ENCODE results near the gene SPSB1. TPM values are rescaled to one million over a fixed set of nuclear protein-coding genes. Genes with fewer than 3 reads are reported as not detected.

SPSB1 gene
- total RNA-seq, 1 experiment from 2014 or later, result 2.9 TPM

GRCh38 chr1:9395018-9395417, 102.3 kb downstream of the SPSB1 start:
- Histone ChIP-seq H3K23me2 (ENCODE audit: insufficient read length, low read depth, low read length, poor library complexity, severe bottlenecking) (no peaks in the 10 kb centered on the region), H2BK5ac (ENCODE audit: insufficient read length, low read length) (no peak overlapping the region), H3K9ac (ENCODE audit: extremely low read depth, insufficient read length, low read length) (no peak overlapping the region), H2AFZ (ENCODE audit: low read length) (no peak overlapping the region), H3K79me1 (ENCODE audit: insufficient read depth, low read depth, low read length, poor library complexity, severe bottlenecking) (no peaks in the 10 kb centered on the region), H2BK20ac (ENCODE audit: low read depth, low read length, poor library complexity, severe bottlenecking) (no peak overlapping the region), H3K14ac (ENCODE audit: insufficient read depth, low read length) (no peak overlapping the region), H3K4me1 (ENCODE audit: insufficient read depth, low read length) (no peaks in the 10 kb centered on the region), H4K8ac (replicated peaks; ENCODE audit: insufficient read length, low read depth, low read length) (no peak overlapping the region), H2BK12ac (ENCODE audit: insufficient read length, low read depth, low read length) (no peak overlapping the region), H3K27me3 (ENCODE audit: insufficient read depth, low read length) (no peaks in the 10 kb centered on the region), H4K91ac (ENCODE audit: insufficient read length, low read depth, low read length) (no peak overlapping the region), H3K9me3 (ENCODE audit: control insufficient read depth, low read depth, low read length) (no peaks in the 10 kb centered on the region), H3K56ac (ENCODE audit: insufficient read length, low read depth, low read length) (no peak overlapping the region), H2BK120ac (ENCODE audit: low read depth, low read length, poor library complexity, severe bottlenecking) (no peak overlapping the region), H2AK5ac (ENCODE audit: insufficient read length, low read length) (no peak overlapping the region), H3K79me2 (ENCODE audit: insufficient read depth, low read length) (no peaks in the 10 kb centered on the region), H4K20me1 (ENCODE audit: control insufficient read depth, insufficient read depth, insufficient read length) (no peaks in the 10 kb centered on the region), H3K18ac (ENCODE audit: insufficient read length, low read depth, low read length) (no peak overlapping the region), H3K4ac (ENCODE audit: low read depth, low read length) (no peak overlapping the region), H3T11ph (ENCODE audit: low read length) (no peak overlapping the region), H3K27ac (ENCODE audit: insufficient read length, low read depth, low read length) (no peak overlapping the region), H4K5ac (ENCODE audit: insufficient read length, low read depth, low read length) (no peak overlapping the region), H3K23ac (ENCODE audit: insufficient read length, low read depth, low read length) (no peak overlapping the region), H3K4me2 (ENCODE audit: insufficient read depth, insufficient read length, low read length) (no peak overlapping the region), H2BK15ac (ENCODE audit: low read depth, low read length) (no peak overlapping the region)
- H3K36me3 Mint-ChIP-seq (ENCODE audit: insufficient read depth in 1 of 3, low read depth in 3 of 3), result peaks cover 0 to 3% (median 2%) of the 10 kb centered on the region in 3 experiments; a peak in 4 of 7 replicates
- H3K9me3 Mint-ChIP-seq, result peaks cover 4 to 8% of the 10 kb centered on the region in 2 experiments; a peak in 4 of 5 replicates
- no peak for TF ChIP-seq CTCF (conservative IDR thresholded peaks at IDR 0.05)
- peaks cover 8 to 11% of the 10 kb centered on the region in 2 experiments for H3K4me1 Mint-ChIP-seq
- no CpG with 5 or more reads among the region's 7 CpGs for WGBS (ENCODE audit: extremely low coverage, insufficient read length, low lambda C conversion rate)
- H3K27ac Mint-ChIP-seq, result no peak overlapping the region
- H3K27me3 Mint-ChIP-seq (ENCODE audit: low read depth), result peaks cover 15% of the 10 kb centered on the region
- no peak overlapping the region for H3K4me3 Mint-ChIP-seq
- no peak for DNase-seq

Data from H9 (cell line).